Measurements from ENCODE around the gene ETFBKMT.

ETFBKMT gene

GRCh38 chr12:31659087-31659942 is at the start of gene ETFBKMT:
Gene ETFBKMT (plus strand): TSS chr12:31659688. CDS start chr12:31661954, 2,266 bp downstream.
- no peak for TF ChIP-seq GATA3 (IDR thresholded peaks at IDR 0.05; ENCODE audit: low read depth, low read length)
- no peak for TF ChIP-seq GATA2 (IDR thresholded peaks at IDR 0.05; ENCODE audit: low read depth, low read length)

- TF ChIP-seq GATA3 (IDR thresholded peaks at IDR 0.05; ENCODE audit: low read depth, low read length) = no peak
- TF ChIP-seq GATA2 (IDR thresholded peaks at IDR 0.05; ENCODE audit: low read depth, low read length) = no peak
Measured at GRCh38 chr12:31612819-31613218, 46.7 kb upstream of the ETFBKMT start.

GRCh38 chr12:31618228-31619025 is 41.1 kb upstream of the ETFBKMT start:
- TF ChIP-seq GATA3 (IDR thresholded peaks at IDR 0.05; ENCODE audit: low read depth, low read length) (no peak), GATA2 (IDR thresholded peaks at IDR 0.05; ENCODE audit: low read depth, low read length) (no peak)

GRCh38 chr12:31620311-31620710 is 39.2 kb upstream of the ETFBKMT start:
- TF ChIP-seq GATA2 (IDR thresholded peaks at IDR 0.05; ENCODE audit: low read depth, low read length) (no peak), GATA3 (IDR thresholded peaks at IDR 0.05; ENCODE audit: low read depth, low read length) (no peak)

- no peak for TF ChIP-seq GATA3 (IDR thresholded peaks at IDR 0.05; ENCODE audit: low read depth, low read length)
- no peak for TF ChIP-seq GATA2 (IDR thresholded peaks at IDR 0.05; ENCODE audit: low read depth, low read length)
Measured at GRCh38 chr12:31622038-31622437, 37.5 kb upstream of the ETFBKMT start.

- TF ChIP-seq GATA2 (IDR thresholded peaks at IDR 0.05; ENCODE audit: low read depth, low read length) (no peak), GATA3 (IDR thresholded peaks at IDR 0.05; ENCODE audit: low read depth, low read length) (no peak)
Measured at GRCh38 chr12:31626270-31626995, 33.1 kb upstream of the ETFBKMT start.

GRCh38 chr12:31627456-31628054 is 31.9 kb upstream of the ETFBKMT start:
- TF ChIP-seq GATA3 (IDR thresholded peaks at IDR 0.05; ENCODE audit: low read depth, low read length) = no peak
- TF ChIP-seq GATA2 (IDR thresholded peaks at IDR 0.05; ENCODE audit: low read depth, low read length) = no peak

GRCh38 chr12:31629756-31630732 is 29.4 kb upstream of the ETFBKMT start:
- TF ChIP-seq GATA3 (IDR thresholded peaks at IDR 0.05; ENCODE audit: low read depth, low read length) (no peak), GATA2 (IDR thresholded peaks at IDR 0.05; ENCODE audit: low read depth, low read length) (no peak)

GRCh38 chr12:31631023-31631724 is 28.3 kb upstream of the ETFBKMT start:
- TF ChIP-seq GATA2 (IDR thresholded peaks at IDR 0.05; ENCODE audit: low read depth, low read length) (no peak), GATA3 (IDR thresholded peaks at IDR 0.05; ENCODE audit: low read depth, low read length) (no peak)

- TF ChIP-seq GATA3 (IDR thresholded peaks at IDR 0.05; ENCODE audit: low read depth, low read length) (no peak), GATA2 (IDR thresholded peaks at IDR 0.05; ENCODE audit: low read depth, low read length) (no peak)
Measured at GRCh38 chr12:31631809-31632208, 27.7 kb upstream of the ETFBKMT start.

- TF ChIP-seq GATA3 (IDR thresholded peaks at IDR 0.05; ENCODE audit: low read depth, low read length) = no peak
- TF ChIP-seq GATA2 (IDR thresholded peaks at IDR 0.05; ENCODE audit: low read depth, low read length) = no peak
Measured at GRCh38 chr12:31633464-31633863, 26.0 kb upstream of the ETFBKMT start.

GRCh38 chr12:31634620-31635019 is 24.9 kb upstream of the ETFBKMT start:
- TF ChIP-seq GATA2 (IDR thresholded peaks at IDR 0.05; ENCODE audit: low read depth, low read length) (no peak), GATA3 (IDR thresholded peaks at IDR 0.05; ENCODE audit: low read depth, low read length) (no peak)

Data from SH-SY5Y (cell line).